ENCODE measurements around the gene PACS1. TPM values are rescaled to one million over a fixed set of nuclear protein-coding genes. Genes with fewer than 3 reads are reported as not detected.
A peak's percentile ranks its signal among the peaks of the same experiment; 100 is the strongest.

PACS1 gene
- total RNA-seq, 1 experiment from 2014 or later: 32.7 TPM

DNA sequence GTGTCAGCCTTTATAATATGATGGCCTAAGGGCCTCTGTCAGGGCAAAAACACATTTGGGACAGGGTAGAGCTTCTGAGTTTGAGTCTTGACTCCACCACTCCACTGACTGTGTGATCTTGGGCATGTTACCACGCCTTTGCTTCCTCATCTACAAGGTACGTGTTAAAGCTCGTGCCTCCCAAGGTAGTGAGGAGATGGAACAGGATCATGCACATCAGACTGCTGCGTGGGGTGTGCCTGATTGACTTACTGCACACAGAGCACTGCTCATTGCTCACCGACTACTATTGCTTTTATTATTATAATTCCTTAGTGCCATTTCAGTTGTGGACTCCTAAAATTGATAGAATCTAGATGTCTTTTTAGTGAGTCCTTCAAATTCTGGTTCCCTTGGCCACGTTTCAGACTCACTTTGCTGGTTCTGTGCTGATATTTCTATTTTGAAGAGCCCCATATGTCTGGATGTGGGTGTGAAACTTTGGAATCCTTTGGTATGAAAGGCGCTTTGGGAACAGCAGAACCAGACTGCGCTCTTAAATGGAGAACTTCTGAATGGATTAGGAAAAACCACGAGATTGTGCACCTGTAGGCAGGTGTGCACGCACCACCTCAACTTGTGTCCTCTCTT is 154.3 kb downstream of the PACS1 start:
- no peak for DNase-seq (ENCODE audit: low read depth)

DNA sequence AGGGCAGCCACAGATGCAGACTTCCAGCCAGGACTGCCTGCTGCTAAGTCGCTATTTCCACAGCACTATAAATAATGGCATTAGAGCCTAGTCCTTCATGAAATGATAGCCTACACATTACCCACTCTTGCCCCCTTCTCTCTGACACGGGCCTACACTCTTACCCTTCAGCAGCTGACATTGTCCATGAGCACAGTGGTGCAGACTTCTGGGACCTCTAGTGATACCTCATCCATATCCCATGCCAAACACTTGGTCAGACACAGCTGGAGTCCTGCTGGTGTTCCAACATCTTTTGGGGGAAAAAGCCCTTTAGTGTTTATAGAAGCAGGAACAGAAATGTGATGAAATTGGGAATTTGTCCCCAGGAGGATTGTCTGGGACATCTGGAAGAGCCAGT is 155.0 kb downstream of the PACS1 start:
- DNase-seq (ENCODE audit: low read depth): no peak

DNA sequence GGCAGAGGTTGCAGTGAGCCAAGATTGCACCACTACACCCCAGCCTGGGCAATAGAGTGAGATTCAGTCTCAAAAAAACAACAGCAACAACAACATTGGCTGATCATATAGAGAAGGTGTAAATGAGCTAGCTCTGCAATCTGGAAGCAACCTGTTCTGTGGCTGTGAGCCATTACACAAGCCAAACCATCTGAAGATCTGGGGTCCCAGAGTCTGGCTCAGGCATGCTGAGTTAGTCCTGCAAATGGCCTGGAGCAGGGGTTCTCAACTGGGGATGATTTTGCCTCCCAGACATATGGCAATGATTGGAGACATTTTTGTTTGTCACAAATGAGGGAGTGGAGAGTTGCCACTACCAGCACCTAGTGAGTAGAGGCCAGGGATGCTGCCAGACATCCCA is 156.0 kb downstream of the PACS1 start:
- no peak for DNase-seq (ENCODE audit: low read depth)

DNA sequence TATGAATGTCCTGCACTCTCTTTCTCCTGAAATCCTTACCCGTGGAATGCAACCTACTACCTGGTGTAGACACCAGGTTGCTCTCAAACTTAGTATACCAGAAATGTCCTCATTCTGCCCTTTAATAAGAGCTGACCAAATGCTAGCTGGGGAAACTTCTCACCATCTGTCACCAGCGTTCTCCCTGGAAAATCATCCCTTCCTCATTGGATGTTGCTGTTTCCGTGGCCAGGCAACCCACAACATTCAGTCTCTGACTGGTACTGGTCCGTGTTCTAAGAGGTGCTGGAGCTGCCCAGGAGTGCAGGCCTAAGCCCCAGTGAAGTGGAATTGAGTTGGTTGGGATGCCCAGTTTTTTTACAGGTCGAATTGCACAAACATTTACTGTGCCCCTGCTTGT is 157.6 kb downstream of the PACS1 start:
- no peak for DNase-seq (ENCODE audit: low read depth)

DNA sequence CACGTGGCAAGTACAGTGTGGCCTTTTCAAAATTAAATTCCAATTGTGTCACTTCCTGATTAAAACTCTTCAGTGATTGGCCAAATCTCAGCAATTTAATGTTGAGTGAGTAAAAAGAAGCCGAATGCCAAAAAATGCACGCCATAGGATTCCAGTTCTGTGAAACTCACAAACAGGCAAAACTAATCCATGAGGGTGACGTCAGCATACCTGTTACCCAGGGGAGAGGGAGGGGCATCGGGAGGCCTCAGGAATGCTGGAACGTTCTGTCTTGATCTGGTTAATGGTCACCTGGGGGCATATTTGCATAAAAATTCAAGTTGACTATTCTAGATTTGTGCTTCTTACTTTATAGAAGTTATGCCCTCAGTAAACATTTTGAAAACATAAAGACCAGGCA is 158.4 kb downstream of the PACS1 start:
- no peak for DNase-seq (ENCODE audit: low read depth)

DNA sequence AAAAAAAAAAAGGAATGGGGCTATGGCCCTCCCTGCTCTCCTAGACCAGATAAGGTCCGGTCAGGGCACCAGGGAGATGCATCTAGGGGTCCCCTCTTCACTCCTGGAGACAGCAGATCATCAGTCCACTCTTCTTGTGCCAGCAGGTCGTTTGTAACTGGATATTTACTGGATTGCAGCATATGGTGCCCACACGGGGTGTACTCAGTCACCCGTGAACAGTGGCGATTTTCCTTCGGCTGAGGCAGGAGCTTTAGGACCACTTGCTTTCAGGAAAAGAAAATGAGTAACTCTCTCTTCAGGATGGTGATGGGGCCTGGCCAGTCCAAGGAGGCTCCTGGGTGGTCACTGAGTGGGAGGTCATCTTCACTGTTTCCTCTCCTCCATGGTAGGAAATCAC is 160.1 kb downstream of the PACS1 start:
- DNase-seq (ENCODE audit: low read depth): no peak

DNA sequence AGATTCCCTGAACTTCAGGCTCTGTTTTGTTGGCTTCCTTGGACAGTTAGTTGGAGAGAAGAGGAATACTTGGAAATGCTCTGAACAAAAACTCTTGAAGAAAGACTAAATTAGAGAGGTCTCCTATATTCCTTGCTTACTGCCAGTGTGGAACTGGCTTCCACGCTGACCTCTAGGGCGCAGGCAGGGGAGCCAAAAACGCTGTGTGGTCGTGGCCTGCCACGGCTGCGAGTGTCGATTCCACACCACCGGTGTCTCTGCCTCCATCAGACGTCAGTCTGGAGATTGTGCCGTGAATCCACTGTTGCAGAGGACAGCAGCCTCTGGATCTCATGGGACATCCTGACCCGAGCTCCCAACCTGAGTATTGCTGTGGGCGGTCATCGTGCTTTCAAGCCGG is 160.9 kb downstream of the PACS1 start:
- DNase-seq (ENCODE audit: low read depth): no peak

DNA sequence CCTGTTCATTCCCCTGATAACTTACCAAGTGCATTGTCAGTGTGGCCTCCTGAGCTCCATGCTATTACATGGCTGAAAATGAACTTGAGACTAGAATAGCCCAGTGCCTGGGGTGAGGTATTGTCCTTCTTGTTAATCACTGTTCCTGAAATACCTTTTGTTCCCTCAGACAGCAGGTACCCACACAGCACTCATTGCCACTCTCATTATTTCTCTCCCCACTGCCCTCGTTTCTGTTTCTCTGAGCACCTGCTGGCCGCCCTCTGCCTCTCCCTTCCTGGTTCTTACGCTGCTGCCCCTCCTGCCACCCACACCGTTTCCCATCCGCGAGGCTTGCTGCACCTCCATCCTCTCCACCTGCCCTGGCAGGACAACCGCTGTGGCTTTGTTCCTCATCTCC is 161.5 kb downstream of the PACS1 start:
- DNase-seq (ENCODE audit: low read depth): no peak

DNA sequence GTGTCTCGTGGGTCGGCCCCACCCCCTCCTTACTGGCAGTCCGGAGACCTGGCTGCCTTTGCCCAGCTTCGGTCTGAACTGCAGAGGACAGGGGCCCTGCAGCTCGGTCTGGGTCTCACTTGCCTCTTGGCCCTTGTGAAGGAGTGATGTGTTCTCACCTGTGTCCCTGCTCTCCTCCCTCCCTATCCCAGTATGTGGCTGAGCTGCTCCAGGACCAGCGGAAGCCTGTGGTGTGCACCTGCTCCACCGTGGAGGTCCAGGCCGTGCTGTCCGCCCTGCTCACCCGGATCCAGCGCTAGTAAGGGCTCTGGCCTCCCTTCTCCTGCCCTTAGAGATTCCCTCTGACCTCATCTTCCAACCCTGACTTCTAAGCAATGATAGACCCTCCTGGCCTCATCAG is 162.7 kb downstream of the PACS1 start:
- DNase-seq (ENCODE audit: low read depth): no peak

DNA sequence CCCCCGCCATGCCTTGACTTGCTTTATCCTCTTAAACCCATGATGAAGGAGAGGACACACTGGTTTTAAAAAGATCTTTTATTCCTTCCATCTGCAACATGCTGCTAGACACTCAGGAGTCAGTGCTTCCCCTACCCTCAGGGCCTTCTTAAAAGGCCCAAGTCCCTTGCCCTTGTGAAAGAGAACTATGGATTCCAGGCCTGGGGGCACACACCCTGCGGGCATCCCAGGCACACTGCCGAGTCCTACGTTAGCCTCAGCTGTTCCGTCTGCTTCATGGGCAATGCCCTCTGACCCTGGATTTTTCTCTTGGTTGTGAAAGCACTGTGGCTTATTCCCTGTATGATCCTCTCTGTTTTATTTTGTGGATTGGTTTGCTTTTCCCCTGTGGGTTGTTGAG is 163.2 kb downstream of the PACS1 start:
- no peak for DNase-seq (ENCODE audit: low read depth)

DNA sequence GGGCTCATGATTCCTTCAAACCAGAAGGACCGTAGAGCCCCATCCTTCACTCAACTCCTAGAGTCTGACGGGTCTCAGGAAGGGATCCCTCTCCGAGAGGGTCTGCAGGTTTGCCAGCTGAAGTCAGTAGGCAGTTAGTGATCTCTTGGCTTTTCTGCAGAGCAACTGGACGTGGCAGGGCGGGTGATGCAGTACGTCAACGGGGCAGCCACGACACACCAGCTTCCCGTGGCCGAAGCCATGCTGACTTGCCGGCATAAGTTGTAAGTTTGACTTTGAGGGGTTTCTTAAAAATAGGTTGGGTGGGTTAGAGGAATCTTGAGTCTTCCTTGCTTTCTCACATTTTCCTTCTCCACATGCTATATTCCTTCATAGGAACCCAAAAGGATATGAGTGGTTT is 165.1 kb downstream of the PACS1 start:
- no peak for DNase-seq (ENCODE audit: low read depth)

DNA sequence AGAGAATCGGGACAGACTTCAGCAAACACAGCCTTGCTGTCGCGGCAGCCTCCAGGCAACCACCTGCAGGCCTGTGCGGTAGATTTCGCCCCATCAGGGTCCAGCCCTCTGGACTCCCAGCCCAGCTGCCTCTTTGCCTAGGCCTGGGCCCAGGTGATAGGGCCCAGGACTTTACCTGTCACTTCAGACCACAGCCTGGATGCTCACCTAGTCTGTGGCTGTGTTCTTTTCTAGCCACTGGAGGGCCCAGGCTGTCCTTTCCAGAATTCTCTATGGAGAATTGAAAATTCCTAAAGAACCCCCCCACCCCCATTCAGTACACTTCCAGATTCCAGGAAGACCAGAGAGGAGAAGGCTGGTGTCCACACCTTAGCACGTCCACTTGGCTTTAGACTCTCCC is 167.8 kb downstream of the PACS1 start:
- no peak for DNase-seq (ENCODE audit: low read depth)

DNA sequence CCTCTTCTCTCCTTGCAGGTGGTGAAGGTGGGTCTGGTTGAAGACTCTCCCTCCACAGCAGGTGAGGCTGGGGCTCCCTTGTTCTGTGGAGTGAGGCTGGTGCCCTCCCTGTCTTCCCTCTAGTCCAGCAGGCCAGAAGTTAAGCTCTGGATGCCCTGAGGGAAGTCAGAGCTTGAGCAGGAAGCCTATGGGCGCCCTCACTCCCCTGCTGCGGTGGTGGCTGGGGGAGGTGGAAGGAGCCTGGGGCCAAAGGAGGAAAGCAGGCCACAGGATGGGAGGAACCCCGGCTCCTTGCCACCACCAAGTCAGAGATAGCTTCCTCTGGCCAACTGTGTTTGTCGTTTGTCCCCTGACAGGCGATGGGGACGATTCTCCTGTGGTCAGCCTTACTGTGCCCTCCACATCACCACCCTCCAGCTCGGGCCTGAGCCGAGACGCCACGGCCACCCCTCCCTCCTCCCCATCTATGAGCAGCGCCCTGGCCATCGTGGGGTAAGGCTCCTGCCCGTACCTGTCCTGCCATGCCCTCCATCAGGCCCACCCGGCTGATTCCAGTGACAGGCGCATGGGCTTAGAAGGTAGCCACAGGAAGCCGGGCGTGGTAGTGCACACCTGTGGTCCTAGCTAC is 168.8 kb downstream of the PACS1 start:
- no peak for DNase-seq (ENCODE audit: low read depth)

DNA sequence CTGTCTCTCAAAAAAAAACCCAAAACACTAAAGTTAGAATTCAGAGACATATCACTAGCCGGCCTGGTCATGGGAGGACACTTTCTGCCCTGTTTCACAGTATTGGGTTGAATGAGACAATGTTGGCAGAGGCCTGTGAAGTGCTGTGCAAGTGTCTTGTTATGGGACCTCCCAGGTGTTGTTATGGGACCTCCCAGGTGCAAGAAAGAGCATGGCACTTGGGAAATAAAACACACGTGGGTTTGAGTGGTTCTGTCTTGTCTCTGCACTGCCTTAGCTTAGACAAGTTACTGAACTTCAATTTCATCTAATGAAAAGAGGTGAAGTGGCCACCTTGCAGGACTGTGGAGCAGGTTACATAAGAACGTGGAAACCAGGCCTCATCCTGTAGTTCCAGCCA is 169.4 kb downstream of the PACS1 start:
- no peak for DNase-seq (ENCODE audit: low read depth)

DNA sequence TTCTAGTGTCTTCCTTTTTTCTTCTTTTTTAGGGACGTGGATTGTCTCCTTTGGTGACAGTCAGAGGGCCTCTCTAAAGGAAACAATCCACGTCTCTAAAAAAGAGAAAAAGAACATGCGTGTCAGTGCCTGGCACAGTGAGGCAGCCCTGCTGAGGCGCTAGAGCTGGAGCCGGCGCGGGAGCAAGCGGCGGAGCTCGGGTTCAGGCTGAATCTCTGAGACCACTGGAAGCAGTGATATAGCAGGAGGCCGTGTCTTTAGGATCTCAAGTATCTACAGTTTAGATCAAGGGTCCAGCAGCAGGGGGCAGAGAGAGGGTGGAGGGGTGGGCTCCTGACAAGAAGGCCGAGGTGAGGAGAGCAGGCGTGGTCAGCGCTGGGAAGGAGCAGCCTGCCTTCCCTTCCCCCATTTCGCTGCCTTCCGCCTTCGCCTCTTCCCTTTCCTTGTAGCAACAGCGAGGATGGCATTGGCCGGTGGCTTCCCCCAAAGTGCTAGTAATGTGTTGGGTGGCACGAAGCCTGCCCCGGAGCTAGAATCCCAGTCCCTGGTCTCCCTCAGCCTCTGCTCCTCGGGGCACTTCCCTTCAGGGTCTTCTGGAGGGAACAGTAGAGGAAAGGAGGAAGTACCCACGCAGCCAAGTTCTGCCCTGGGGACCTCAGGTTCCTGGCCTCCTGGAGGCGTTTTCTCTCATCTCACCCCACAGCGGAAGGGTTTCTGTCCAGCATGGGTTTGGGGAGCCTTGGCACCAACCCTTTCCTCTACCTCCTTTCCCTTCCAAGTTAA is 170.1 kb downstream of the PACS1 start:
- DNase-seq (ENCODE audit: low read depth): no peak

DNA sequence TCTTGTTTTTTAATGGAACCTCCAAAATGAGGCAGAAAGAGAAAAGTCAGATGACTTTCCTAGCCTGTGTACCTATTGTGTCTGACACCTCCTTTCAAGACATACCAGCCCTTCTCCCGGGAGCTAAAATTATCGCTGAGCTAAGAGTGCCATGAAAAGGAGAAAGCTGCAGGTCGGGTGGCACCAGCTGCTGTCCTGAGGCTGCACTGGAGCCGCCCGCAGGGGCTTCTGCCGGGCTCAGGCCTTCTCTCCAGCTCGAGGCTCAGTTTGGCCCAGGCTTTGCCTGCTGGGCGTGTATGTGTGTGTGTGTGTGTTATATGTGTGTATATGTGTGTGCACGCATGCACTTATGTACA is 170.7 kb downstream of the PACS1 start:
- no peak for DNase-seq (ENCODE audit: low read depth)

DNA sequence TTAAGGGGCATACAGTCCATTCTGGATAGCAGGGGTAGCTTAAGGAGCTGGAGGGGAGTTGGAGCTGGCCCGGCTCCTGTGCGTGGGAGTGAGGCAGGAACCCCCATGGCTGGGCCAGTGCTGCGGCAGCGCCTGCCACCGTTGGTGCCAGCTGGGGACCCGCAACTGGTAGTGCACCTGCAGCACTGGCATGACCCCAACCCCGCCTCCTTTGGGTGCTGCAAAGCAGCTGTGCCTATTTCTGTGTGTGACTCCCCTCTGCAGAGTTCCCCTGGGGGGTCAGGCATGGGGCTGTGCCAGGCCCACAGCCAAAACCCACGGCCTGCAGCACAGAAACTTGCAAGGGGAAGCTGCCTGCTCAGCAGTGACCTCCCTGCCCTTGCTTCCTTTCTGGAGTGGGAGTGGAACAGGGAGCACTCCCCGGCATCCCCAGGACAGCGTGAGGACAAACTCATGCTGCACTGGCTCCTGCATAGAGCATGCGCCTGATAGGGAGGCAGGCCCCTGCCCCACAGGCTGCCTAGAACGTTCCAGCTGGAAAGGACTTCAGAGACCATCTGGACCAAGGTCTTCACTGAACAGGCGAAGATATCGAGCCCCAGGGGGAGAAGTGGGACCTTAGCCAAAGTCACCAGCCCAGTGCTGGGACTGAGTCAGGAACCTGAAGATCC is 172.2 kb downstream of the PACS1 start:
- no peak for DNase-seq (ENCODE audit: low read depth)

DNA sequence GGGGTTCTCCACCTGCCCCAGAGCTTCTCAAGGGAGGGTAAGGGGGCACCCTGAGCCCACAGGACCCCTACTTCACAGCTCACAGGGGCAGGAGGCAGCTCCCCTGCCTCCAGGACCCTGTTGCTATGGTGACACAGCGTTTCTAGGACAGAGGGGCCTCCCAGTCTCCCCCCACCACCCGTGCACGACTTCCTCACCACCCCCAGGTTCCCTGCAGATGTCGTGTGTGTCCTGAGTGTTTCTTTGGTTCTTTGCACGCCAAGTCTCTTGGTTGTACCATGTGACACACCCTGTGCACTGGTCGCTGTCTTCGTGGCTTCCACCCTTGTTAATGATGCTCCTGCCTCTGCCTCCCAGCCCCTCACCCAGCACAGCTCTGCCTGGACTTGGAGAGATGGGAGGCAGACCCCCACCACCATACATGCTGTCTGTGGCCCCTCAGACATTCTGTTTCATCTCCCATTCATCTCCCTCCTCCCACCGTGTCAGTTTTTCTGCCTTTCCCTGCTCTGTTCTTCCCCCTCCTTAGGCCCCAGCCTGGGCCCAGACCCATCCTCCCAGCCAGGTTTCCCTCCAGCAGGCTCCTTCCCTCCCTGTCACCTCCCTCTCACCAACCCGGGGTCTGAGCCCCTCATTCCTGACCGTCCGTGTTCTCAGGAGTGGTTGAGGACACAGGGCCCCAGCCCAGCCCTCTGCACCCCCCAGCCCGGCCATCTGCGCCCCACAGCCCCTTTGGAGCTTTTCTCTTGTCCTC is 173.9 kb downstream of the PACS1 start:
- no peak for DNase-seq (ENCODE audit: low read depth)

DNA sequence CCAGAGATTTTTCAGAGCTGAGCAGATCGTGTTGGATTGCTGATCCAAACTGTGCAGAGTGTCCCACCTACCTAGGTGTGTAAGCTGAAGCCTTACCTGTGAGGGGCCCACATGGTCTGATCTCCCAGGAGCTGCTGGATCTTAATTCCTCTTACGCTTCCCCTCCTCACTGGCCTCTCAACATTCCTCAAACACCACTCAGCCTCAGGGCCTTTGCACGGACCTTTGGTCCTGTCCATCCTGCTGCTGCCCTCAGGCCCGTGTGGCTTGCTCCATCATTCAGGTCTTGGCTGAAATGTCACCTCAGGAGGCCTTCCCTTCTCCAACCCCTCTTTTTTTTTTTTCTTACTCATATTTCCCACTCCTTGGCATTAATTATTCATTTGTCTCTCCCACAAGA is 177.2 kb downstream of the PACS1 start:
- peak; percentile 17 for DNase-seq (ENCODE audit: low read depth)

DNA sequence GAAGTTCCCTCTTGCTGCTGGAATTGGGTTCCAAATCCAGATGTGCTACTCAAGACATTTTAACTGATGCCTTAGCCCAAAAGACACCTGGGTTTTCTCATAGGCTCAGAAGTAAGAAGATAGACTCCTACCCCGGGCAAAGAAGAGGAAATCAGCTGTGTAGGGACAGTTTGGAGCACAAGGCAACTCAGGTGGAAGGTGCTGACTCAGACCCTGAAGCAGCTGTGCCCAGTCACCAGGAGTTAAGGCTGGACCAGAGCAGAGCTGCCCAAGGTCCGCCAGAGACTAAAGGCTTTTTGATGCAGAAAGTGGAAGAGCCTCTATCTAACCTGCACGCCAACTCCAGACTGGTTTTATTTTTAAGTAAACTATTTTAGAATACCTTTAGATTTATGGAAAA is 177.7 kb downstream of the PACS1 start:
- DNase-seq (ENCODE audit: low read depth): no peak

DNA sequence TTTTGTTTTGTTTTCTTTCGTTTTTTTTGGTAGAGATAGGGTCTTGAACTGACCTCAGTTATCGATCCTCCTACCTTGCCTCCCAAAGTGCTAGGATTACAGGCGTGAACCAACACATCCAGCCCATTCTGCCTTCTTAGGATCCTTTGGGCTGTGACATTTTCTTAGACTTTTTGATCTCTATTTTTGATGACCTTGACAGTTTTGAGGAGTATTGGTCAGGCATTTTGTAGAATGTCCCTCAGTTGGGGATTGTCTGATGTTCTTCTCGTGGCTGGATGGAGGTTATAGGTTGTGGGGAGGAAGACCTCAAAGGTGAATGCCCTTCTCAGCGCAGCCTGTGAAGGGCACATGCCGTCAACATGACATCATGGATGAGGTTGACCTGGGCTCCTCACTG is 178.8 kb downstream of the PACS1 start:
- no peak for DNase-seq (ENCODE audit: low read depth)

DNA sequence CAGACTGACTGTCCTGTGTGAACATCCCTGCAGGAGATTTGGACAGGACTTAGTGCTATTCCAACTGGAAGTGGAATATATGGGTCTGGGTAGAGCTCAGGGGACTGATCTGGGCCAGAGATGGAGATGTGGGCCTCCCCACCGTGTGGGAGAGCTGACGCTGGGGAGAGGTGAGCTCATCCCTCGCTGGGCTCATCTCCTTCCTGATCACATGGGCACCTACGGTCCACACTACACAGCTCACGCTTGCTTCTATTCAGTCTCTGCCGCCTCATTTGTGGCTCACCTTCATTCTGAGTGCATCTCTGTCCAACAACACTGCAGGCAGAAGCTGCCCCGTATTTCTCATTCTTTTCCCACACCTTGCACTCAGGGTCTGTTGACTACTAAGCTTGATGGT is 181.7 kb downstream of the PACS1 start:
- no peak for DNase-seq (ENCODE audit: low read depth)

Measured in M059J (cell line).